ENCODE measurements around the gene TMEM222.

DNA sequence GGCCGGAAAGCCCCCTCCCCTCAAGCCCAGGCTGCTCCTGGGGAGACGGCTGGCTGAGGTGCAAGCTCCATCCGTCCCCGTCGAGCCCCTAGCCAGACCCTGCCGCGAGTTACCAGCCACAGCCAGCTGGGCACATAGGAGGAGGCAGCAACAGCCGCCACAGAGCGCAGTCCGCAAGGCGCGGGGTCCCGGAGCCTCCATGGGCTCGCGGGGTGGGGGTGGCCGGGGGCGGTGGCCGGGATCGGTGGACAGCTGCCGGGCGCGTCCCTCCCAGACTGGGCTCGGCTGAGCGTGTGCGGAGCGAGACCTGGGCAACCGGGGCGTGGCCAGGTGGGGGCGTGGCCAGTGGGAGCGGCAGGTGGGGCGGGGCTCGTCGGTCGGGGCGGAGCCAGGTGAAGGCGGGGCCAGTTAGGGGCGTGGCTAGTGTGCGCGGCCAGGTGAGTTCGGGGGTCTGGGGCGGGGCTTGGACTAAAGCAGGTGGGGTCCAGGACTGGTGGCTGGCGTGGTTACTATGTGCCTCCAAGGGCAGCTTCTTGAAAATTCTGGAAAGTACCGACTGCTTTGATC, 61.2 kb downstream of the TMEM222 start, which contains the start of gene CD164L2:
- TF ChIP-seq, protein P1, sequence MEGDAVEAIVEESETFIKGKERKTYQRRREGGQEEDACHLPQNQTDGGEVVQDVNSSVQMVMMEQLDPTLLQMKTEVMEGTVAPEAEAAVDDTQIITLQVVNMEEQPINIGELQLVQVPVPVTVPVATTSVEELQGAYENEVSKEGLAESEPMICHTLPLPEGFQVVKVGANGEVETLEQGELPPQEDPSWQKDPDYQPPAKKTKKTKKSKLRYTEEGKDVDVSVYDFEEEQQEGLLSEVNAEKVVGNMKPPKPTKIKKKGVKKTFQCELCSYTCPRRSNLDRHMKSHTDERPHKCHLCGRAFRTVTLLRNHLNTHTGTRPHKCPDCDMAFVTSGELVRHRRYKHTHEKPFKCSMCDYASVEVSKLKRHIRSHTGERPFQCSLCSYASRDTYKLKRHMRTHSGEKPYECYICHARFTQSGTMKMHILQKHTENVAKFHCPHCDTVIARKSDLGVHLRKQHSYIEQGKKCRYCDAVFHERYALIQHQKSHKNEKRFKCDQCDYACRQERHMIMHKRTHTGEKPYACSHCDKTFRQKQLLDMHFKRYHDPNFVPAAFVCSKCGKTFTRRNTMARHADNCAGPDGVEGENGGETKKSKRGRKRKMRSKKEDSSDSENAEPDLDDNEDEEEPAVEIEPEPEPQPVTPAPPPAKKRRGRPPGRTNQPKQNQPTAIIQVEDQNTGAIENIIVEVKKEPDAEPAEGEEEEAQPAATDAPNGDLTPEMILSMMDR (optimal IDR thresholded peaks at IDR 0.05 in 1 of 3, IDR thresholded peaks at IDR 0.05 in 1 of 3, conservative IDR thresholded peaks at IDR 0.05 in 1 of 3; ENCODE audit: extremely low read depth in 1 of 3, insufficient read depth in 2 of 3, low read length in 3 of 3) = no peak
- TF ChIP-seq EZH2 (IDR thresholded peaks at IDR 0.05; ENCODE audit: low read length) = no peak

All from keratinocyte (primary cell).